ENCODE results near the gene SMIM35. TPM values are rescaled to one million over a fixed set of nuclear protein-coding genes. Genes with fewer than 3 reads are reported as not detected.

Gene SMIM35
- total RNA-seq, 1 donor from 2014 or later, result not detected

Other genes starting within 250 kb of the SMIM35 start
- gene FXYD6, start 210.3 kb downstream of the SMIM35 start, total RNA-seq, result 1.1 and 1.7 TPM in 2 replicates
- gene TMPRSS13, start 157.6 kb downstream of the SMIM35 start, total RNA-seq, result not detected in 2 replicates
- gene IL10RA, start 100.6 kb downstream of the SMIM35 start, total RNA-seq, result 0.09 TPM in 1 of 2 replicates, not detected in the other
- not detected in 2 replicates for gene TMPRSS4, start 9.9 kb downstream of the SMIM35 start, total RNA-seq
- gene SCN4B, start 65.9 kb upstream of the SMIM35 start, total RNA-seq, result 0.09 TPM in 1 of 2 replicates, not detected in the other
- gene SCN2B, start 89.7 kb upstream of the SMIM35 start, total RNA-seq, result under 0.01 TPM in 1 of 2 replicates, not detected in the other
- gene JAML, start 138.0 kb upstream of the SMIM35 start, total RNA-seq, result under 0.01 TPM in 1 of 2 replicates, not detected in the other
- gene MPZL3, start 165.4 kb upstream of the SMIM35 start, total RNA-seq, result 7.3 and 8.7 TPM in 2 replicates
- gene MPZL2, start 177.3 kb upstream of the SMIM35 start, total RNA-seq, result 73.5 and 98.5 TPM in 2 replicates
- not detected in 2 replicates for gene CD3E, start 217.8 kb upstream of the SMIM35 start, total RNA-seq